ELR (cell line): Measurements from ENCODE around the gene VPS13D.

ENCODE experiments used
- DNase-seq: peaks from one replicate; pipeline ENCODE4 v3.0.0-alpha.2; 2015; ENCODE audit warnings: low read depth

Gene VPS13D

DNA sequence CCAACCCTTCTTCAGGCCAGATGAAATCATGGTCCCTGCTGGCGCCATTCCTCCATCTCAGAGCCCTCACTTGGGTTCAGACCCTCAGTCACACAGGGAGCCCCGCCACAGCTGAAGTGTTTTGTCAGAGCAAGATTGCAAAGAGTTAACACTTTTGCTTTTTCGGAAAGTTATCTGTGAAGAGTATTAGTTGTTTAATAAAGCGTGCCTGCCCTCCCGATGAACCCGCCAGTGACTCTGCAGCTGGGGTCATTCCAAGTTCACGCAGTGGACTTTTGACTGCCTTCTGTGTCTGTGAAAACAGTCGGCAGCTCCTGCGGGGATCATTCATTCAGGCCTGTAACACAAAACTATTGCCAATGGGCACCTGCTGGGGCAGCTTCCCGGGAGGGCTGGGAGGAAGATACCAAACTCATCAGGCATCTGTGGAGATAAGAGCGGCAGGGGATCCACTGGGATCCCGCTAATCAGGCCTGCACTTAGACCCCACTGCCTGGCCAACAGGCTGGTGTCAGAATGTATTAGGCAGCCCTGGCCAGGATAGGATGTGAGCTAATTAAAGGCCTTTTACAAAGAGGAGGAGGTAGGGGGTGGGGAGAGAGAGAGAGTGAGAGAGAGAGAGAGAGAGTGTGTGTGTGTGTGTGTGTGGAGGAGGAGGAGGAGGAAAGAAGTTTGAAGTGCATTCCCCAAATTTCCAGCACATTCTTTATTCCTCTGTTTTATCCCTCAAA is 203.7 kb downstream of the VPS13D start:
- no peak for DNase-seq

DNA sequence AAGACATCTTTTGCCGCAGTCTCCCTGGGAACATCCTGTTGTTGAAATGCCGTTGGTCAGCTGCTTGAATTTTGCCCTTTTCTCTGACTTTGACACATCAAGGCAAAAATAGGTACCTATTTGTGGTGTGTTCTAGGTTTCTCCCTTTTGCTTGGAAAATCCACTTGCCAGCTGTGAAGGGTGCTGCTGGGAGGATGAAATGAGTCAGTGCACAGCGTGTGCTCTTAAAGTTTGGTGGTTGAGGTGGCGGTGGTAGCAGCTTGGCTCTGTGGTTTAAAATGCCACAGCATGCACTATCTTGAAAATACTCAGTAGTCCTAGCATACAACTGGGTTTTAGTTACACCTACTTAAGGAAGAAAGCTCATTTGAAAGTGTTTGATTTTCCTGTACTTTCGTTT is 204.3 kb downstream of the VPS13D start:
- DNase-seq = peak; percentile 80

DNA sequence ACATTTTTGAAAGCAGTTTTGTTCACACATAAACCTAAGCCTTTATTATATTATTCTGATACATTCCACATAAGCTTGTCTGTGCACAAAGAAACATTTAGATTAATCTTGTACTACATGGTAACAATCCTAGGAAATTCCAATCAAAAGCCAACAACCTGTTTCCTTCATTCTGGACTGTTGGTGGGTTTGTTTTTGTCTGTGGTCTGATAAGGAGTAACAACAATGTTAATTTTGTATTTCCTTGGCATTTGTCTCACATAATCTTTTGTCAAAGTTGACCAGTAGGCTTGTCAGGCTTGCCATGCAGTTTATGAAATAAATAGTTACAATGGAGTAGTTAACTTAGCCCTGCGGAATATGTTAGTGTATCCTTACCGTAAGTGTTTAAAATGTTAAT is 204.9 kb downstream of the VPS13D start:
- DNase-seq = no peak

DNA sequence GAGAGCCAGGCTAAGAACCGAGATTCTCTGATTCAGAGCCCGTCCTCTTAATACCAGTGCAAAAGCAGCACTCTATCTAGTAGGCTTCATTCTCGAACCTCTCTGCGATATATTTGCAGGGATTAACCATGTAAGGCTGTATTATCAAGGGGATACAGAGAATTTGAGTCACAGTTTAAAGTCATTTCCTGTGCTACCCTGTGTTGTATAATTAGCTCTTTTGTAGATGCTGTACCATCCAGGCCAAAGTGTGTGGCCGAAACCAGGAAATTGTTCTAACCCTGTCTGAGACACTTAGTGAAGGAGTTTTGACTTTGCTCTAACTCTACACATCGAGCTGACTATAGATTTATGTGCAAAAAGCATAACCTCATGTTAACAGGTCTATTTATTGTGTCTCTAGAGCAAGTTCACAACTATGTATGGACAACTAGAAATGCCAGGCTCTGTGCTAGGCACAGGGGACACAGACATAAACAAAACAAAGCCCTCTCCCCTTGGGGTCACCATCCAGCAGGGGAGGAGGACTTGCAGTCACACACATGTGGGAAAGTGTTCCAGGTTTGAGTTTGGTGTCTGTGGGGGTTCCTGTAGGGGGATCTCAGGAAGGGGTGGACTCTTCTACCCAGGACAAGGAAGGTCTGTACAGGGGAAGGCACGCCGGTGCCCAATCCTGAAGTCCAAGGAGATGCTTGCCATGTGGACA is 206.0 kb downstream of the VPS13D start:
- peak; percentile 41 for DNase-seq

- DNase-seq = no peak
These were observed 206.5 kb downstream of the VPS13D start for GRCh38 chr1:12436345-12436658.

GRCh38 chr1:12436817-12437599 is 207.2 kb downstream of the VPS13D start:
- peak; percentile 81 for DNase-seq

DNA sequence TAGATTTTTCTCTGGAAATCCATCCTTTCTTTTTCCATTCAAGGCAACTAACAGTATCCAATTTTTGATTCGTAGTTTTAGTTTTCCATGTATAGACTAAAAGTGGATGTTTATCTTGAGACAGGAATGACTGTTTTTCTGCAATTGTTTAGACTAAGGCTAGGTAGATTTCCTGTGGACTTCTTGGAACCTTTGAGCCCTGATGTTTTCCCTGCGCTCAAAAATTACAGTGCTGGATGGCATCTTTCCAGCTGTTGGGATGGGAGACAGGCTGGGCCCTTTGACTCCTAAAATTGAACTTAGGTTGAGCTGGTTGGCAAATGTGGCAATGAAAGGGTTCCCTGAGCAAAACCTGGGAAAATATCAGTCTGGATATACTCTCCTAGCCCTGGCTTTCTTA is 207.8 kb downstream of the VPS13D start:
- DNase-seq = no peak

DNA sequence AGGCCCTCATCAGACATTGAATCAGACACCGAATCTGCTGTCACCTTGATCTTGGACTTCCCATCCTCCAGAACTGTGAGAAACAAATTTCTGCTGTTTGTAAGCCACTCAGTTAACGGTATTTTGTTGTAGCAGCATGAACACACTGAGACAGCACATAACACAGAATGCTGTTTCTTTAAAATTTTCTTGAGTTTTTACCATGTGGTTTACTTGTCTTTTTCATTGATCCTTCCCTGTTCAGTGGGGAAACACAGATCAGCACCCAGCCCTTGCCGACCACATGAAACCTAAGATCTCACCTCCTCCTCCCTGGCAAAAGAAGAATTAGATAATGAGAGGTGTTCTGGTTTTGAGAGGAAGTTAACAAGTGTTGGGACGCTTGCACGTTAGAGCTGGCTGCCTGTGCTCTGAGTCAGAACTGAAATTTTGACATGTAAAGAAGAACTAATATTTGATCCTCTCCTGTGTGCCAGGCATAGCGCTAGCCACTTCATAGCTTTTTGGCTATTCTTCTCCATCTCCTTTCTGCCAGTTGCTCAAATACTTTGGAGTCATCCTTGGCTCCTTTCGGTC is 208.6 kb downstream of the VPS13D start:
- no peak for DNase-seq

DNA sequence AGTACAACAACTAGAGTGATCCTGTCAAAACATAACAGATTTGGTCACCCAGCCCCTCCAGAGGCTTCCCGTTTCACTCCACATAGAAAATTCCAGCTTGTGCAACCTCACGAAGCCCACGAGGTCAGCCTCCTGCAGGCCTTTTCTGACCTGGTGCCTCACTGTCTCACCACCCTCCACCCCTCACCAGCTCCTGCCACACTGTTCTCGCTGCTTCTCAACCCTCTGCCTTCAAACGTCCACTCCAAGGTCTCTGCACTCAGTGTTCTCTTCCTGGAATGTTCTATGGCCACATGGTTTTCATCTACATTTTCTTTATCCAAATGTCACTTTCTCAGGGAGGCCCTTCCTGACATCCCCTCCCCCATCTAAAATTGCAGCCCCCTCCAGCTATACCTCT is 209.2 kb downstream of the VPS13D start:
- no peak for DNase-seq

DNA sequence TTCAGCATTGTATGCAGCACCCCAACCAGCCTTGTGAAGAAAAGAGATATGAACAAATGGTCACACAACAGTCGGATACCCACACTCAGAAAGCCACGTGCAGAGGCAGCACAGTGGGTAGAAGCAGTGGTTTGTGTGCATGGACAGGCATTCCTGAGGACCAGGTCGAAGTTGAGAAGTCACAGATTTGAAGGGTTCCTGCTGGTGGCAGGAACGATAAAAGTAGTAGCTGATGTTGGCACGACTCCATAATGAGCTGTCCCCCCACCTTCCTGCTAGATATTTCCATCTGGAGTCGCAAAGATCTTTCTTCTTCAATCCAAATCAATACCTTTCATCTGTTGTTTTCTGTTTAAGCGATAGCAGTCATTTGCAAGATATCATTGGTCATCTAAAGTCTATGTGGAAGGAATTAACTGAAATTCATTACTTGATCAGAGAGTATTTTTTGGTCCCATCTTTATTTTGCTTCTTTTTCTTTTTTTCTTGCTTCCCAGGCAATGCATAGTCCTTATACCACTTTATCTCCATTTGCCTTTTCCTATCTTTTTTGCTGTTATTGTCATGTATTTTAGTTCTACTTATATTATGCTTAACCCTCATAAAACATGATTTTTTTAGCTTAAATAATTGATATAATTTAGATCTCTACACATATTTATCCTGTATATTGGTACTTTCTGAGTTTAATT is 211.7 kb downstream of the VPS13D start:
- no peak for DNase-seq

GRCh38 chr1:12442217-12442616 is 212.4 kb downstream of the VPS13D start:
- no peak for DNase-seq

GRCh38 chr1:12443151-12443550 is 213.3 kb downstream of the VPS13D start:
- no peak for DNase-seq

DNA sequence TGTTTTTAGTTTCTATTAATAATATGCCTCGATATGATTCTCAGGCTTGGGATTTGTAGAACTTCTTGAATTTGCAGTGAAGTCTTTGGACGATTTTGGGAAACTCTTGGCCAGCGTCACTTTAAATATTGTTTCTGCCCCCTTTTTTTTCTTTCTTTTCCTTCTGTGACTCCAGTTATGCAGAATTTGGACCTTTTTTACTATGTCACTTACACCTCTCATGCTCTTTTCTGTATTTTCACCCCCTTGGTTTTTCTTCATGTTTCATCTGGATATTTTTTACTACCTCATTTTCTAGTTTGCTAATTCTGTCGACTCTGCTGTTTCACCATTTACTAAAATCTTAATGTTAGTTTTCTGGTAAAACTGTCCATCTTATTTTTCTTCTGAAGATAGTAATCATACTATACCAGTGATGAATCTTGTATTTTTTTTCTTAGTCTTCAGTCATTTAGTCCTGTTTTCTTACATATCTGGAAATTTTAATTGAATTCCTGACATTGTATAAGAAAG is 214.6 kb downstream of the VPS13D start:
- no peak for DNase-seq

DNA sequence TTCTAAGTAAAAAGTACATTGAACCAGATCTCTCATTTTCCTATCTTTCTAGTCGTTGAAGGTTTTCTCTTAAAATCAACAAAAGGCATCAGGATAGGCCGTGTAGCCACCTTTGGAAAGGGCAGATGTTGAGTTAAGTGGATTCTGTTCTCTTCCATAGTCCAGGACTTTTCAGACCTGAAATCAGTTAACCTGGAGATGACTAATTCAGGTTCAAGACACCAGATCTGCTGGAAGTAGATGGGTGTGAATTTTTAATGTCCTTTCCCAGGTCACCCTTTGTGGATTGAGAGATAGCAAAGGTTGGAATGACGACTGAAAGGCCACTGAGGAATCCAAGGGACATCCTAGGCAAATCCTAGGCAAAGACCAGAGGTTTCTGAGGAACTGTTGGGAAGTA is 215.4 kb downstream of the VPS13D start:
- no peak for DNase-seq

DNA sequence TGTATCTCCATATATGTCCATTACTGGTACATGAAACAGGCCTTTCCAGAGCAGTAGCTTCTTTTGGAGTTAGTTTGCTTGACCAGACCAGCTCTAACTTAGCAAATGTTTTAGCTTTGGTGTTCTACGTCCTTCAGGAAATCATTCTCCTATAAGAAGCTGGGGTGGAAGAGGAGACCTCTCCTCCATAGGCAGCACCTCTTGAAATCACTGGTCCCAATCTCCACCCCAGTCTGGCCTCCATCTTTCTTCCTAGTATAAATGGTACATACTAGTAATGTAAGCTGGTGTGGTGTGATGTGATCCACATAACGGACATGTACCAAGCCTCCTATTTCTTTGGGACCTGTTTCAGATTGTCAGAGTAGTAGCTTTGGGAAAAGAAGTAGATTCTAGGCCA is 216.8 kb downstream of the VPS13D start:
- DNase-seq = no peak

DNA sequence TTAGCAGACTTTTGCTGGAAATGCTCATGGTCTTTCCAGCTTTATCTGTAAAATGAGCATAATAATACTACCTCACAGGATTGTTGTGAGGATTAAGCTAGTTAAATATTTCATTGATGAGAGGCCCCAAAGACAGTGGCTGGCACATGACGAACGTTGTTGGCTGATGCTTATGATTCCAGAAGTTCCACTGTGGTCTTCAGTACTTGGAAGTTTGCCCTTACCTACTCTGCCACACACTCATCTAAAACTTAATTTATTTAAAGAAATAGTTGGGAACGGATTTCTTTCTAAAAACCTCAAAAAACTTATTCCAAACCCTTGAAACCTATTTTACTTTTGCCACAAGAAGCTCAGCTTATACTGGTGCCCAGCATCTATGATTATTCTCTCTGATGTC is 217.5 kb downstream of the VPS13D start:
- peak; percentile 38 for DNase-seq

GRCh38 chr1:12447849-12448312 is 218.1 kb downstream of the VPS13D start:
- no peak for DNase-seq

- no peak for DNase-seq
These were observed 218.9 kb downstream of the VPS13D start for GRCh38 chr1:12448746-12449177.

- no peak for DNase-seq
These were observed 220.4 kb downstream of the VPS13D start for GRCh38 chr1:12450090-12450755.

- DNase-seq = no peak
These were observed 221.1 kb downstream of the VPS13D start for GRCh38 chr1:12450756-12451559.

- no peak for DNase-seq
These were observed 221.7 kb downstream of the VPS13D start for GRCh38 chr1:12451560-12451900.
